Thymus (tissue), 11 donors: ENCODE measurements around the gene SPON2. TPM values are rescaled to one million over a fixed set of nuclear protein-coding genes. Genes with fewer than 3 reads are reported as not detected.

Experiments
- DNase-seq, 9 donors: peaks; one replicate each; pipeline ENCODE4 v3.0.0-alpha.2; 2013; ENCODE audit warnings: low spot score in 9 of 9, low read depth in 6 of 9, missing footprints in 1 of 9
- H3K27ac ChIP-seq, 2 donors: one replicate each; pipeline ENCODE4 v1.5.1; 2013; ENCODE audit warnings: control low read depth in 1 of 2, low read depth in 1 of 2, low read length in 1 of 2, mild to moderate bottlenecking in 1 of 2, moderate library complexity in 1 of 2
- H3K27me3 ChIP-seq, 2 donors: one replicate each; pipeline ENCODE4 v1.5.1; 2013; ENCODE audit warnings: low read length in 1 of 2; ENCODE audit not compliant: control insufficient read depth in 2 of 2, insufficient read depth in 1 of 2
- H3K36me3 ChIP-seq, 2 donors: one replicate each; pipeline ENCODE4 v1.5.1; 2013; ENCODE audit warnings: low read length in 1 of 2, mild to moderate bottlenecking in 1 of 2, moderate library complexity in 1 of 2; ENCODE audit not compliant: control insufficient read depth in 2 of 2, insufficient read depth in 2 of 2
- H3K4me1 ChIP-seq, 2 donors: one replicate each; pipeline ENCODE4 v1.5.1; 2013; ENCODE audit warnings: low read length in 2 of 2; ENCODE audit not compliant: control insufficient read depth in 2 of 2, insufficient read depth in 2 of 2
- H3K4me3 ChIP-seq, 2 donors: one replicate each; pipeline ENCODE4 v1.5.1; 2013; ENCODE audit warnings: low read length in 2 of 2, control low read depth in 1 of 2, mild to moderate bottlenecking in 1 of 2
- H3K9me3 ChIP-seq, 2 donors: one replicate each; pipeline ENCODE4 v1.5.1; 2013; ENCODE audit warnings: low read length in 1 of 2, mild to moderate bottlenecking in 1 of 2; ENCODE audit not compliant: control insufficient read depth in 2 of 2, insufficient read depth in 1 of 2
- WGBS: extraction: QIAGEN DNeasy Blood & Tissue Kit; methylation state at CpG from one replicate; pipeline ENCODE4 v1.1.7; 2013; 5-methylcytosine and 5-hydroxymethylcytosine counted together
- polyA plus RNA-seq: library from polyadenylated mRNA; stranded (reverse); fragments of 200-250 nt; gene quantifications from one replicate; pipeline ENCODE4 v1.2.3, GENCODE V29; 2013
- total RNA-seq: library from RNA; stranded (reverse); fragments of 120-200 nt; gene quantifications from one replicate; pipeline ENCODE4 v1.2.4, GENCODE V29; 2013
- donor health status: healthy.

The SPON2 gene
- total and polyA plus RNA-seq, 2 donors, result 5.3 to 48.2 TPM

GRCh38 chr4:1170156-1170975 lies 2.0 kb downstream of the SPON2 start:
- Histone ChIP-seq H3K4me3 (no peak overlapping the region), H3K4me1 (peaks cover 14 to 36% of the 10 kb centered on the region in 2 donors), H3K27me3 (peaks cover 30 to 74% of the 10 kb centered on the region in 2 donors), H3K36me3 (no peaks in the 10 kb centered on the region), H3K27ac (no peak overlapping the region), H3K9me3 (no peaks in the 10 kb centered on the region)
- 83% methylated on average over 37 of the region's 37 CpGs for WGBS
- DNase-seq, result no peak

DNA sequence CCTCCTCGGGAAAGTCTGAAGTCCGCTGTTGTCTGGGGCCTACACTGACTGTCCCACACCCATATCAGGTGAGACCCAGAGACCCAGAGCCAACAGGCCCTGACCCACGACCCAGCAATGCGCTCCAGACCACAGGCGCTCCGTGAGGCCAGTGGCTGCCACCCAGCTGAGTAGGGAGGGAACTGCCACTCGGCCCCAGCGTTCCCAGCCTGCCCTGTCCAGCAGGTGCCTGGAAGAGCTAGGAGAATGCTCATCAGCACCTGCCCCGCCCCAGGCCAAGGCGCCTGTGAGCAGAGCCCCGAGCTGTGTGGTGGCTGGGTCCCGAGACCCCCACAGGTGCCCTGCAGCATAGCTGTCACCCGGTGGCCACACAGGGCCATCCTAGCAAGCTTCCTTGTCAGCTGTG lies 2.7 kb downstream of the SPON2 start:
- no peak overlapping the region for H3K27ac ChIP-seq
- no peaks in the 10 kb centered on the region for H3K9me3 ChIP-seq
- no peak overlapping the region for H3K4me3 ChIP-seq
- 97% methylated on average over 13 of the region's 13 CpGs for WGBS
- peaks cover 14 to 36% of the 10 kb centered on the region in 2 donors for H3K4me1 ChIP-seq
- no peaks in the 10 kb centered on the region for H3K36me3 ChIP-seq
- DNase-seq, result no peak
- H3K27me3 ChIP-seq, result peaks cover 30 to 68% of the 10 kb centered on the region in 2 donors

DNA sequence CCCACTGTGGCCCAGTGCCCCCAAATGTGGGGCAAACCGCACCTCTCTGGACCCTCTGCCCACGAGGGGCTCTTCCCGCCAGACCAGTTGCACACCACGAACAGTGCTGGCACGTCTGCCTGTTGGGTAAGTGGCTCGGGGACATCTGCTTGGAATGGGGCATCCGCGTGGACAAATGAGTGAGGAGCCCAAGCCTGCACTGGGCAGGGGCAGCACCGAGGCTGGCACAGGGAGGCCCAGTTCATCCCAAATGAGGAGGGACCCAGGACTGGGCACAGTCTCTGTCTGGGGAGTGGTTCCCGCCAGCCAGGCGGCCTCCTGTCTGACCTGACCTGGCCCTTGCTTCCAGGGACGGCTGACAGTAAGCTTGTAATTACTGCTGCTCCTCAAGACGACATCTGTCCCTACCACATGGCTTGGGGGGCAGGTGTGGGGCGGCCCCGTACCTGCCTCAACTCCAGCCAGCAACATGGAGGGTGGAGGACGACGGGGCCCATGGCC lies 3.2 kb downstream of the SPON2 start:
- 96% methylated on average over 17 of the region's 17 CpGs for WGBS
- H3K36me3 ChIP-seq, result no peaks in the 10 kb centered on the region
- peaks cover 30 to 67% of the 10 kb centered on the region in 2 donors for H3K27me3 ChIP-seq
- peaks cover 14 to 36% of the 10 kb centered on the region in 2 donors for H3K4me1 ChIP-seq
- H3K9me3 ChIP-seq, result no peaks in the 10 kb centered on the region
- H3K27ac ChIP-seq, result no peak overlapping the region
- no peak for DNase-seq
- H3K4me3 ChIP-seq, result no peak overlapping the region

GRCh38 chr4:1168191-1169101 lies 3.9 kb downstream of the SPON2 start:
- WGBS, result 76% methylated on average over 21 of the region's 21 CpGs
- Histone ChIP-seq H3K27me3 (peaks cover 29 to 63% of the 10 kb centered on the region in 2 donors), H3K9me3 (no peaks in the 10 kb centered on the region), H3K27ac (no peak overlapping the region), H3K36me3 (no peaks in the 10 kb centered on the region), H3K4me1 (peaks cover 14 to 36% of the 10 kb centered on the region in 2 donors), H3K4me3 (no peak overlapping the region)
- peak in 1 of 9 donors; percentile 8 for DNase-seq

DNA sequence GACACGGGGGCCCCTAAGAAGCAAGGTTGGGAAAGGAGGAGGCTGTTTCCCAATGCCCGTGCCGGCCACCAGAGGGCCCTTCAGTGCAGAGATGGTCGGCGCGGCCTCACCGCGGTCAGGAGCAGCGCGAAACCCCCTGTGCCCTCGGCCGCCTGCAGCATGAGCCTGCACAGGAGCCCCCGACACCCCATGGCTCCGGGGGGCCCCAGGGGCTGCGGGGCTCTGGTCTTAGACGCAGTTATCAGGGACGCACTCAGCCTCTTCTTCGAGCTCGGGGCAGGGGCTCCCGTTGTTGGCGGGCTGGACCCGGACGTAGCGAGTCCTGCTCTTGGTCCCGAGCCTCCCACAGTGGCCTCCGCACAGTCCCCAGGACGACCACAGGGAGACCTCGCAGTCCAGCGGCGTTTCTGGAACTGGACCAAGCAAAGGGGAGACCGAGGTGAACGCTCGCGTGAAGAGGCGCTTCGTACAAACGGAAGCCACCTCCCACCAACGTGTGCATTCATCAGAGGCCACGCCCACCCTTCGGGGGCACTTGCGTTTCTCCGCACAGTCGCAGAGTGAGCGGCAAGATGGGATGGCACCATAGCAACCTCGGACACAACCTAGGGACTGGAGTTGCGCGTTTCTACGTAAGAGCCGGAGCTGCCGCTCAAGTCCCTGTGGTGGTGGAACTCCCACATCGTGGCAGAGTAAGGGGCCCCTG lies 5.0 kb downstream of the SPON2 start:
- Histone ChIP-seq H3K27ac (peak overlapping the region in 1 of 2 donors; percentile 49), H3K27me3 (peaks cover 22 to 52% of the 10 kb centered on the region in 2 donors), H3K4me3 (peak overlapping the region; percentile 67 to 71), H3K36me3 (no peaks in the 10 kb centered on the region), H3K4me1 (peaks cover 14 to 32% of the 10 kb centered on the region in 2 donors), H3K9me3 (no peaks in the 10 kb centered on the region)
- DNase-seq, result peak; percentile 68 to 93 (median 80)
- WGBS, result 2% methylated on average over 51 of the region's 51 CpGs

GRCh38 chr4:1166509-1167243 lies 5.7 kb downstream of the SPON2 start:
- Histone ChIP-seq H3K4me1 (peaks cover 11 to 25% of the 10 kb centered on the region in 2 donors), H3K36me3 (no peaks in the 10 kb centered on the region), H3K9me3 (no peaks in the 10 kb centered on the region), H3K27me3 (peaks cover 15 to 45% of the 10 kb centered on the region in 2 donors), H3K27ac (no peak overlapping the region), H3K4me3 (peak overlapping the region in 1 of 2 donors; percentile 71)
- 70% methylated on average over 24 of the region's 24 CpGs for WGBS
- DNase-seq, result no peak

DNA sequence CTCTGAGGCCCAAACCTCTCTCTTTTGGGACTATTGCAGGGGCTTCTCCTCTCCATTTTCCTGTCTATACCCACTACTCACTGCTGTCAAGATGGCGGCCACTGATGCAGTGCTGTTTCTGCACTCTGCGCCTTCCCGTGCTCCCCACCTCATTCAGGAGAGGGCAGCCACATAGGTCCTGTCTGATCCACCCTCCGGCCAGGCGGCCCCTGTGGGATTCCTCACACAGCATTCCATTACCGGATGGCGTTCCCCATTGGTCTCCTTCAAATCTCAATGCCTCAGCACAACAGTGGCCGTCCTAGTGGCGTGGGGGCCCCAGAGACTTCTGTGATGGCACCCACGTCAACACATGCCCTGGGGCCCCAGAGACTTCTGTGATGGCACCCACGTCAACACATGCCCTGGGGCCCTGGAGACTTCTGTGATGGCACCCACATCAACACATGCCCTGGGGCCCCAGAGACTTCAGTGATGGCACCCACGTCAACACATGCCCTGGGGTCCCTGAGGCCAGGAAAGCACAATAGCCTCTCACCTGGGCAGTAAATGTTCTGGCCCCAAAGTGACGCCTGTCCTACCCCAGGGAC lies 7.3 kb downstream of the SPON2 start:
- DNase-seq, result no peak
- WGBS, result 94% methylated on average over 13 of the region's 13 CpGs
- H3K27me3 ChIP-seq, result peaks cover 0 to 31% of the 10 kb centered on the region in 2 donors
- H3K4me1 ChIP-seq, result peaks cover 7 to 19% of the 10 kb centered on the region in 2 donors
- H3K27ac ChIP-seq, result no peak overlapping the region
- H3K9me3 ChIP-seq, result no peaks in the 10 kb centered on the region
- no peak overlapping the region for H3K4me3 ChIP-seq
- no peaks in the 10 kb centered on the region for H3K36me3 ChIP-seq

DNA sequence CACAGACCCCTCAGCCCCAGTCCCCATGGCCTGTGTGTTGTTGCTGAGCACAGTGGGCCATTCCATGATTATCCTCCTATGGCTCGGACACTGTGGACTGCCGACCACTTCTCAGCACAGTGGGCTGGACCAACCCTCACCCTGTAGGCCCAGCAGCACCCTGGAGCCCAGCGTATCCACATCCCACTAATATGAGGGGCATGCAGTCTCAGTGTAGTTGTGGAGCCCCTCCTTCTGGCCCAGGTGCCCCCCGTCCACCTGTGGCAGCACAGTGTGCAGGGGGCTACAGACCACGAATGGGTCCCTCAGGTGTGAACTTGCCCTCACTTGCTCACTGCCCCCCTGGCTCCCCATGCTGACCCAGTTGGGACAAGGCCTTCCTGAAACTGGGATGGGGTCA lies 7.9 kb downstream of the SPON2 start:
- Histone ChIP-seq H3K9me3 (no peaks in the 10 kb centered on the region), H3K27ac (no peak overlapping the region), H3K4me3 (no peak overlapping the region), H3K27me3 (peaks cover 0 to 25% of the 10 kb centered on the region in 2 donors), H3K36me3 (no peaks in the 10 kb centered on the region), H3K4me1 (peaks cover 7 to 19% of the 10 kb centered on the region in 2 donors)
- WGBS, result 96% methylated on average over 5 of the region's 5 CpGs
- DNase-seq, result no peak
